H9 (cell line): Measurements from ENCODE around the gene MARF1. TPM values are rescaled to one million over a fixed set of nuclear protein-coding genes. Genes with fewer than 3 reads are reported as not detected.

Experiments
- DNase-seq: peaks from one replicate; pipeline ENCODE4 v3.0.0-alpha.2; 2017
- H2AFZ ChIP-seq: one replicate; pipeline ENCODE4 v1.6.1; 2013; ENCODE audit warnings: mild to moderate bottlenecking, low read length, control low read depth, moderate library complexity
- H2AK5ac ChIP-seq: 2 replicates; pipeline ENCODE4 v1.6.1; 2013; ENCODE audit warnings: low read length, control low read depth, mixed read lengths; ENCODE audit not compliant: insufficient read length
- H2BK120ac ChIP-seq: one replicate; pipeline ENCODE4 v1.6.1; 2013; ENCODE audit warnings: low read depth, mild to moderate bottlenecking, low read length, control low read depth, inconsistent platforms; ENCODE audit not compliant: poor library complexity, severe bottlenecking
- H2BK12ac ChIP-seq: 2 replicates; pipeline ENCODE4 v1.6.1; 2013; ENCODE audit warnings: low read length, control low read depth, mixed read lengths, low read depth; ENCODE audit not compliant: insufficient read length
- H2BK15ac ChIP-seq: 2 replicates; pipeline ENCODE4 v1.6.1; 2013; ENCODE audit warnings: low read depth, low read length, control low read depth
- H2BK20ac ChIP-seq: one replicate; pipeline ENCODE4 v1.6.1; 2013; ENCODE audit warnings: low read depth, mild to moderate bottlenecking, low read length, control low read depth, inconsistent platforms; ENCODE audit not compliant: poor library complexity, severe bottlenecking
- H2BK5ac ChIP-seq: 2 replicates; pipeline ENCODE4 v1.6.1; 2013; ENCODE audit warnings: low read length, control low read depth, mixed read lengths; ENCODE audit not compliant: insufficient read length
- H3K14ac ChIP-seq: 2 replicates; pipeline ENCODE4 v1.6.1; 2013; ENCODE audit warnings: low read length, control low read depth; ENCODE audit not compliant: insufficient read depth
- H3K18ac ChIP-seq: 2 replicates; pipeline ENCODE4 v1.6.1; 2013; ENCODE audit warnings: low read depth, mild to moderate bottlenecking, mixed read lengths, low read length, control low read depth; ENCODE audit not compliant: insufficient read length
- H3K23ac ChIP-seq: 2 replicates; pipeline ENCODE4 v1.6.1; 2013; ENCODE audit warnings: low read length, control low read depth, mixed read lengths, low read depth; ENCODE audit not compliant: insufficient read length
- H3K23me2 ChIP-seq: 2 replicates; pipeline ENCODE4 v1.6.1; 2013; ENCODE audit warnings: low read depth, mild to moderate bottlenecking, mixed read lengths, low read length, control low read depth; ENCODE audit not compliant: insufficient read length, poor library complexity, severe bottlenecking
- H3K27ac ChIP-seq: 2 replicates; pipeline ENCODE4 v1.5.1; 2013; ENCODE audit warnings: low read length, control low read depth, mixed read lengths, low read depth; ENCODE audit not compliant: insufficient read length
- H3K27me3 ChIP-seq: 2 replicates; pipeline ENCODE4 v1.6.1; 2013; ENCODE audit warnings: low read length, control low read depth, inconsistent platforms; ENCODE audit not compliant: insufficient read depth
- H3K4ac ChIP-seq: 2 replicates; pipeline ENCODE4 v1.6.1; 2013; ENCODE audit warnings: low read depth, mild to moderate bottlenecking, control low read depth, inconsistent platforms, low read length, moderate library complexity
- H3K4me1 ChIP-seq: 2 replicates; pipeline ENCODE4 v1.6.1; 2013; ENCODE audit warnings: low read length, control low read depth, inconsistent platforms; ENCODE audit not compliant: insufficient read depth
- H3K4me2 ChIP-seq: 2 replicates; pipeline ENCODE4 v1.6.1; 2013; ENCODE audit warnings: low read length, control low read depth, mixed read lengths; ENCODE audit not compliant: insufficient read length, insufficient read depth
- H3K56ac ChIP-seq: 2 replicates; pipeline ENCODE4 v1.6.1; 2013; ENCODE audit warnings: low read depth, mild to moderate bottlenecking, mixed read lengths, low read length, control low read depth; ENCODE audit not compliant: insufficient read length
- H3K79me1 ChIP-seq: 2 replicates; pipeline ENCODE4 v1.6.1; 2013; ENCODE audit warnings: low read depth, mild to moderate bottlenecking, moderate library complexity, low read length, control low read depth, inconsistent platforms; ENCODE audit not compliant: insufficient read depth, poor library complexity, severe bottlenecking
- H3K79me2 ChIP-seq: 2 replicates; pipeline ENCODE4 v1.6.1; 2013; ENCODE audit warnings: low read length, control low read depth, inconsistent platforms; ENCODE audit not compliant: insufficient read depth
- H3K9ac ChIP-seq: 2 replicates; pipeline ENCODE4 v1.6.1; 2013; ENCODE audit warnings: low read length, control low read depth, mixed read lengths; ENCODE audit not compliant: insufficient read length; ENCODE audit errors: extremely low read depth
- H3K9me3 ChIP-seq: one replicate; pipeline ENCODE4 v1.6.1; 2013; ENCODE audit warnings: low read depth, low read length, inconsistent platforms; ENCODE audit not compliant: control insufficient read depth
- H3T11ph ChIP-seq: one replicate; pipeline ENCODE4 v1.6.1; 2013; ENCODE audit warnings: mild to moderate bottlenecking, low read length, control low read depth, inconsistent platforms
- H4K20me1 ChIP-seq: one replicate; pipeline ENCODE4 v1.6.1; 2013; ENCODE audit not compliant: control insufficient read depth, insufficient read length, insufficient read depth
- H4K5ac ChIP-seq: 2 replicates; pipeline ENCODE4 v1.6.1; 2013; ENCODE audit warnings: low read depth, mild to moderate bottlenecking, mixed read lengths, low read length, control low read depth; ENCODE audit not compliant: insufficient read length
- H4K8ac ChIP-seq: replicated peaks from 2 replicates; pipeline ENCODE4 v1.6.1; 2013; ENCODE audit warnings: low read length, control low read depth, mixed read lengths, low read depth; ENCODE audit not compliant: insufficient read length
- H4K91ac ChIP-seq: 2 replicates; pipeline ENCODE4 v1.6.1; 2013; ENCODE audit warnings: low read depth, mild to moderate bottlenecking, moderate library complexity, mixed read lengths, low read length, control low read depth; ENCODE audit not compliant: insufficient read length
- H3K27ac Mint-ChIP-seq, 3 experiments: 2 replicates in 2 of 3; 3 replicates in 1 of 3; pipeline ENCODE4 v1.8.0; 2020 to 2021; ENCODE audit warnings: mixed read lengths in 3 of 3, mild to moderate bottlenecking in 1 of 3, moderate library complexity in 1 of 3
- H3K27me3 Mint-ChIP-seq: 2 replicates; pipeline ENCODE4 v1.8.0; 2021; ENCODE audit warnings: low read depth, mild to moderate bottlenecking, moderate library complexity, mixed read lengths
- H3K36me3 Mint-ChIP-seq, 3 experiments: 2 replicates in 2 of 3; 3 replicates in 1 of 3; pipeline ENCODE4 v1.8.0; 2020 to 2021; ENCODE audit warnings: low read depth in 3 of 3, mixed read lengths in 3 of 3; ENCODE audit not compliant: insufficient read depth in 1 of 3
- H3K4me1 Mint-ChIP-seq, 2 experiments: 2 replicates each; pipeline ENCODE4 v1.8.0; 2020; ENCODE audit warnings: mixed read lengths in 2 of 2
- H3K4me3 Mint-ChIP-seq, 2 experiments: 2 replicates in 1 of 2; 3 replicates in 1 of 2; pipeline ENCODE4 v1.8.0; 2020 to 2021; ENCODE audit warnings: mild to moderate bottlenecking in 2 of 2, mixed read lengths in 2 of 2, moderate library complexity in 1 of 2
- H3K9me3 Mint-ChIP-seq, 2 experiments: 2 replicates in 1 of 2; 3 replicates in 1 of 2; pipeline ENCODE4 v1.8.0; 2020; ENCODE audit warnings: mild to moderate bottlenecking in 2 of 2, mixed read lengths in 2 of 2, moderate library complexity in 1 of 2
- CTCF ChIP-seq: fragments of 200-600 bp; sonication (generic); conservative IDR thresholded peaks from 3 replicates; pipeline ENCODE4 v1.8.0; 2021; ENCODE audit warnings: antibody characterized with exemption, mild to moderate bottlenecking
- WGBS: extraction: QIAGEN DNeasy Blood & Tissue Kit; methylation state at CpG from one replicate; pipeline ENCODE4 v1.1.7; 2013; ENCODE audit warnings: missing lambda C conversion rate, low lambda C conversion rate, mixed read lengths; ENCODE audit not compliant: insufficient read length; ENCODE audit errors: extremely low coverage; 5-methylcytosine and 5-hydroxymethylcytosine counted together
- total RNA-seq: library from RNA; stranded (reverse); gene quantifications from 2 replicates; pipeline ENCODE4 v1.2.1, GENCODE V29; 2021

MARF1 gene
- total RNA-seq, 1 experiment from 2014 or later, result 23.3 TPM

- H3K14ac ChIP-seq, result no peak overlapping the region
- no peaks in the 10 kb centered on the region for H3K27me3 ChIP-seq
- H4K8ac ChIP-seq, result no peak overlapping the region
- no peaks in the 10 kb centered on the region for H3K79me1 ChIP-seq
- Mint-ChIP-seq H3K9me3 (no peaks in the 10 kb centered on the region), H3K36me3 (peaks cover 26 to 73% (median 45%) of the 10 kb centered on the region in 3 experiments; a peak in 6 of 7 replicates), H3K4me3 (no peak overlapping the region), H3K4me1 (peaks cover 12 to 14% of the 10 kb centered on the region in 2 experiments), H3K27me3 (no peaks in the 10 kb centered on the region; the same call in 1 of the 2 replicates), H3K27ac (no peak overlapping the region)
- no peak for TF ChIP-seq CTCF
- H2AK5ac ChIP-seq, result no peak overlapping the region
- H2BK20ac ChIP-seq, result no peak overlapping the region
- H4K91ac ChIP-seq, result no peak overlapping the region
- H3K79me2 ChIP-seq, result no peaks in the 10 kb centered on the region
- H3K23me2 ChIP-seq, result no peaks in the 10 kb centered on the region
- peak; percentile 75 for DNase-seq
- no peak overlapping the region for H3K27ac ChIP-seq
- H2BK12ac ChIP-seq, result no peak overlapping the region
- H3K4me1 ChIP-seq, result no peaks in the 10 kb centered on the region
- no CpG with 5 or more reads among the region's 9 CpGs for whole genome bisulfite sequencing
- no peak overlapping the region for H2BK5ac ChIP-seq
- H4K5ac ChIP-seq, result no peak overlapping the region
- H3T11ph ChIP-seq, result no peak overlapping the region
- H2BK120ac ChIP-seq, result no peak overlapping the region
- no peaks in the 10 kb centered on the region for H3K9me3 ChIP-seq
- no peaks in the 10 kb centered on the region for H4K20me1 ChIP-seq
- no peak overlapping the region for H3K9ac ChIP-seq
- H3K23ac ChIP-seq, result no peak overlapping the region
- no peak overlapping the region for H3K4me2 ChIP-seq
- H3K18ac ChIP-seq, result no peak overlapping the region
- H3K56ac ChIP-seq, result no peak overlapping the region
- H3K4ac ChIP-seq, result no peak overlapping the region
- H2AFZ ChIP-seq, result no peak overlapping the region
- H2BK15ac ChIP-seq, result no peak overlapping the region
Measured at GRCh38 chr16:15601212-15601879, 41.6 kb downstream of the MARF1 start.
